Neural progenitor cell (in vitro differentiated cells): ENCODE results near the gene KDM4B.

Experiments
- CTCF ChIP-seq: fragments of 200-600 bp; sonication (generic); IDR thresholded peaks from 2 replicates; pipeline ENCODE4 v1.5.1; 2017; ENCODE audit warnings: antibody characterized with exemption, mild to moderate bottlenecking
- EZH2 ChIP-seq: fragments of 200-600 bp; sonication (generic); IDR thresholded peaks from 2 replicates; pipeline ENCODE4 v1.6.1; 2017; ENCODE audit warnings: antibody characterized with exemption, mild to moderate bottlenecking, moderate library complexity
- EZH2phosphoT487 ChIP-seq: fragments of 200-600 bp; sonication (generic); IDR thresholded peaks from 2 replicates; pipeline ENCODE4 v1.6.1; 2017; ENCODE audit warnings: antibody characterized with exemption

GRCh38 chr19:4957981-4958380, 10.9 kb upstream of the KDM4B start:
- TF ChIP-seq CTCF (no peak), EZH2phosphoT487 (no peak), EZH2 (no peak)
